Osteoblast (primary cell): Measurements from ENCODE around the gene LTB4R. TPM values are rescaled to one million over a fixed set of nuclear protein-coding genes. Genes with fewer than 3 reads are reported as not detected.

Experiments
- DNase-seq: peaks from one replicate; pipeline ENCODE4 v3.0.0; 2011; ENCODE audit warnings: low spot score, mixed read lengths; ENCODE audit not compliant: insufficient read length; ENCODE audit errors: missing footprints
- H2AFZ ChIP-seq: 2 replicates; pipeline ENCODE4 v1.6.0; 2011; ENCODE audit warnings: mild to moderate bottlenecking, low read length
- H3K27ac ChIP-seq: 2 replicates; pipeline ENCODE4 v1.5.1; 2011; ENCODE audit warnings: mild to moderate bottlenecking, low read depth, low read length, moderate library complexity
- H3K27me3 ChIP-seq: 2 replicates; pipeline ENCODE4 v1.6.0; 2012; ENCODE audit warnings: mild to moderate bottlenecking, control low read depth, inconsistent platforms, low read length, moderate library complexity; ENCODE audit not compliant: insufficient read depth
- H3K36me3 ChIP-seq: 2 replicates; pipeline ENCODE4 v1.5.1; 2011; ENCODE audit warnings: mild to moderate bottlenecking, low read length, control low read depth, moderate library complexity; ENCODE audit not compliant: insufficient read depth
- H3K4me1 ChIP-seq: 2 replicates; pipeline ENCODE4 v1.5.1; 2011; ENCODE audit warnings: mild to moderate bottlenecking, low read length, control low read depth, moderate library complexity; ENCODE audit not compliant: insufficient read depth
- H3K4me2 ChIP-seq: 2 replicates; pipeline ENCODE4 v1.6.0; 2011; ENCODE audit warnings: mild to moderate bottlenecking, low read length; ENCODE audit not compliant: insufficient read depth
- H3K4me3 ChIP-seq: fragments of 200-600 bp; sonication (generic); 3 replicates; pipeline ENCODE4 v1.5.1; 2012; ENCODE audit warnings: mild to moderate bottlenecking, low read length, inconsistent platforms; ENCODE audit not compliant: insufficient read depth
- H3K79me2 ChIP-seq: 2 replicates; pipeline ENCODE4 v1.6.0; 2012; ENCODE audit warnings: mild to moderate bottlenecking, low read length, control low read depth, inconsistent platforms; ENCODE audit not compliant: insufficient read depth
- H3K9me3 ChIP-seq: 2 replicates; pipeline ENCODE4 v1.5.1; 2011; ENCODE audit warnings: low read depth, low read length, control low read depth
- H4K20me1 ChIP-seq: 2 replicates; pipeline ENCODE4 v1.6.0; 2012; ENCODE audit warnings: mild to moderate bottlenecking, low read length, control low read depth; ENCODE audit not compliant: insufficient read depth
- CTCF ChIP-seq: IDR thresholded peaks from 2 replicates; pipeline ENCODE4 v1.5.1; 2011; ENCODE audit warnings: mild to moderate bottlenecking, low read depth, low read length, moderate library complexity; ENCODE audit errors: extremely low read depth
- total RNA-seq: library from RNA; depleted of rRNA; stranded (reverse); fragments of >200 nt; gene quantifications from 2 replicates; pipeline ENCODE4 v1.2.3, GENCODE V29; 2012

Gene LTB4R
- total RNA-seq, 1 donor: 1.8 TPM

GRCh38 chr14:24300326-24300980 is 10.8 kb upstream of the LTB4R start:
- H3K4me2 ChIP-seq: peak overlapping the region; percentile 95
- peak overlapping the region; percentile 55 for H3K27ac ChIP-seq
- H3K79me2 ChIP-seq: peaks cover 18% of the 10 kb centered on the region
- no peaks in the 10 kb centered on the region for H3K9me3 ChIP-seq
- peaks cover 49% of the 10 kb centered on the region for H3K36me3 ChIP-seq
- no peak for TF ChIP-seq CTCF
- peak overlapping the region; percentile 93 for H2AFZ ChIP-seq
- H3K4me3 ChIP-seq: peak overlapping the region; percentile 87
- peaks cover 2% of the 10 kb centered on the region for H4K20me1 ChIP-seq
- peaks cover 21% of the 10 kb centered on the region for H3K4me1 ChIP-seq
- H3K27me3 ChIP-seq: no peaks in the 10 kb centered on the region
- peak; percentile 65 for DNase-seq

- Histone ChIP-seq H2AFZ (no peak overlapping the region), H3K4me3 (no peak overlapping the region), H3K79me2 (peaks cover 18% of the 10 kb centered on the region), H3K27me3 (no peaks in the 10 kb centered on the region), H3K36me3 (peaks cover 46% of the 10 kb centered on the region), H3K27ac (no peak overlapping the region), H3K9me3 (no peaks in the 10 kb centered on the region), H3K4me1 (peaks cover 13% of the 10 kb centered on the region), H3K4me2 (no peak overlapping the region), H4K20me1 (peaks cover 2% of the 10 kb centered on the region)
- no peak for DNase-seq
- TF ChIP-seq CTCF: no peak
Measured at GRCh38 chr14:24304019-24304387, 7.3 kb upstream of the LTB4R start.

GRCh38 chr14:24307156-24307574 is 4.1 kb upstream of the LTB4R start:
- DNase-seq: no peak
- Histone ChIP-seq H3K9me3 (no peaks in the 10 kb centered on the region), H3K27ac (no peak overlapping the region), H3K27me3 (no peaks in the 10 kb centered on the region), H3K4me2 (no peak overlapping the region), H3K79me2 (no peaks in the 10 kb centered on the region), H3K4me1 (peaks cover 15% of the 10 kb centered on the region), H2AFZ (no peak overlapping the region), H4K20me1 (no peaks in the 10 kb centered on the region), H3K4me3 (no peak overlapping the region), H3K36me3 (peaks cover 38% of the 10 kb centered on the region)
- TF ChIP-seq CTCF: no peak

GRCh38 chr14:24307575-24308341 is 3.5 kb upstream of the LTB4R start, which contains the start of gene CIDEB:
CIDEB (minus strand) TSS chr14:24307977; CDS start chr14:24307858, 119 bp downstream.
- H3K4me3 ChIP-seq: no peak within 1 kb of the TSS
- peak; percentile 97 for DNase-seq
- no peak within 1 kb of the TSS for H3K27ac ChIP-seq

More at GRCh38 chr14:24307575-24308341, 3.5 kb upstream of the LTB4R start, which contains the start of gene CIDEB:
- peak; percentile 99 for TF ChIP-seq CTCF
- H3K9me3 ChIP-seq: no peaks in the 10 kb centered on the region
- peaks cover 15% of the 10 kb centered on the region for H3K4me1 ChIP-seq
- no peaks in the 10 kb centered on the region for H3K27me3 ChIP-seq
- no peak within 1 kb of the TSS for H3K4me2 ChIP-seq
- H4K20me1 ChIP-seq: no peaks in the 10 kb centered on the region
- no peak within 1 kb of the TSS for H2AFZ ChIP-seq
- H3K79me2 ChIP-seq: no peaks in the 10 kb centered on the region
- H3K36me3 ChIP-seq: peaks cover 32% of the 10 kb centered on the region
